Anterior cingulate cortex (tissue), 58 donors: Measurements from ENCODE around the gene FGD6.
"Not testable (repeated sequence)": the region's sequence is repeated elsewhere in the genome, so short reads cannot be mapped to it uniquely, and the experiment has no call there.

Experiments
- DNase-seq, 58 donors: peaks; one replicate each; lab custom pipeline; 2025; lab: John Stamatoyannopoulos, UW

The FGD6 gene

GRCh38 chr12:95237315-95237714 is 20.0 kb upstream of the FGD6 start:
- no peak for DNase-seq

- not testable (repeated sequence) for DNase-seq
These were observed 18.4 kb upstream of the FGD6 start for GRCh38 chr12:95235621-95236020.

- DNase-seq: not testable (repeated sequence)
These were observed 16.9 kb upstream of the FGD6 start for GRCh38 chr12:95234187-95234586.

- no peak for DNase-seq
These were observed 13.9 kb upstream of the FGD6 start for GRCh38 chr12:95231190-95231589.

- DNase-seq: no peak
These were observed 13.0 kb upstream of the FGD6 start for GRCh38 chr12:95230313-95230712.

- DNase-seq: no peak
These were observed 12.4 kb upstream of the FGD6 start for GRCh38 chr12:95229636-95230035.

GRCh38 chr12:95228617-95229016 is 11.3 kb upstream of the FGD6 start:
- DNase-seq: no peak

GRCh38 chr12:95227818-95228356 is 10.6 kb upstream of the FGD6 start:
- DNase-seq: no peak

- no peak for DNase-seq
These were observed 8.5 kb upstream of the FGD6 start for GRCh38 chr12:95225645-95226212.

- no peak for DNase-seq
These were observed 7.2 kb upstream of the FGD6 start for GRCh38 chr12:95224202-95225170.

GRCh38 chr12:95220726-95221125 is 3.5 kb upstream of the FGD6 start:
- DNase-seq: no peak

- DNase-seq: no peak
These were observed 2.9 kb upstream of the FGD6 start for GRCh38 chr12:95220190-95220589.

- peak in 17 of 58 donors; percentile 28 to 79 (median 68) for DNase-seq
These were observed 1.2 kb upstream of the FGD6 start for GRCh38 chr12:95218150-95219133.

GRCh38 chr12:95216711-95217376 is 423 bp downstream of the FGD6 start:
- DNase-seq: peak in 3 of 58 donors; percentile 64 to 80 (median 64)

- no peak for DNase-seq
These were observed 1.3 kb downstream of the FGD6 start for GRCh38 chr12:95215949-95216348.

- no peak for DNase-seq
These were observed 2.8 kb downstream of the FGD6 start for GRCh38 chr12:95214466-95214865.

- DNase-seq: no peak
These were observed 3.3 kb downstream of the FGD6 start for GRCh38 chr12:95213928-95214327.

GRCh38 chr12:95213119-95213518 is 4.1 kb downstream of the FGD6 start:
- no peak for DNase-seq

GRCh38 chr12:95212586-95212985 is 4.7 kb downstream of the FGD6 start:
- DNase-seq: no peak

GRCh38 chr12:95208678-95209077 is 8.6 kb downstream of the FGD6 start:
- no peak for DNase-seq
